Small intestine (tissue), 7 donors: Measurements from ENCODE around the gene ZNF778. TPM values are rescaled to one million over a fixed set of nuclear protein-coding genes. Genes with fewer than 3 reads are reported as not detected.
A peak's percentile ranks its signal among the peaks of the same experiment; 100 is the strongest.

Experiments
- DNase-seq, 2 donors: peaks; one replicate each; pipeline versions ENCODE4 v3.0.0 to v3.0.0-alpha.2; 2013
- FAIRE-seq: peaks from 2 replicates; lab custom pipeline; 2012; peaks lifted over from hg19 to GRCh38; lab: Jason Lieb, UNC
- H3K27ac ChIP-seq, 3 donors: one replicate each; pipeline ENCODE4 v1.5.1; 2013; ENCODE audit warnings: low read length in 2 of 3, mild to moderate bottlenecking in 2 of 3, control low read depth in 1 of 3, inconsistent platforms in 1 of 3, low read depth in 1 of 3, moderate library complexity in 1 of 3
- H3K27me3 ChIP-seq, 3 donors: one replicate each; pipeline ENCODE4 v1.6.1; 2013; ENCODE audit warnings: low read length in 3 of 3, inconsistent platforms in 1 of 3; ENCODE audit not compliant: control insufficient read depth in 3 of 3, insufficient read depth in 3 of 3
- H3K36me3 ChIP-seq, 3 donors: one replicate each; pipeline ENCODE4 v1.6.1; 2013; ENCODE audit warnings: low read length in 3 of 3, inconsistent platforms in 1 of 3, low read depth in 1 of 3, mild to moderate bottlenecking in 1 of 3, moderate library complexity in 1 of 3; ENCODE audit not compliant: control insufficient read depth in 3 of 3, insufficient read depth in 2 of 3
- H3K4me1 ChIP-seq, 3 donors: one replicate each; pipeline ENCODE4 v1.6.1; 2013; ENCODE audit warnings: low read length in 2 of 3, inconsistent platforms in 1 of 3, low read depth in 1 of 3, mild to moderate bottlenecking in 1 of 3, moderate library complexity in 1 of 3; ENCODE audit not compliant: control insufficient read depth in 3 of 3, insufficient read depth in 2 of 3
- H3K4me3 ChIP-seq, 3 donors: one replicate each; pipeline ENCODE4 v1.5.1; 2013; ENCODE audit warnings: low read length in 3 of 3, control low read depth in 1 of 3, inconsistent platforms in 1 of 3, low read depth in 1 of 3, mild to moderate bottlenecking in 1 of 3, moderate library complexity in 1 of 3
- H3K9me3 ChIP-seq, 2 donors: one replicate each; pipeline ENCODE4 v1.6.1; 2013; ENCODE audit warnings: low read depth in 1 of 2, low read length in 1 of 2; ENCODE audit not compliant: control insufficient read depth in 2 of 2, insufficient read depth in 1 of 2
- WGBS, 3 donors: extraction: QIAGEN DNeasy Blood & Tissue Kit; methylation state at CpG; one replicate each; pipeline ENCODE4 v1.1.7; 2013; 5-methylcytosine and 5-hydroxymethylcytosine counted together
- polyA plus RNA-seq, 4 donors: library from polyadenylated mRNA; stranded (reverse) in 3 of 4; unstranded in 1 of 4; fragments of 200-250 nt in 3 of 4; fragments of 120-200 nt in 1 of 4; gene quantifications; one replicate each; pipeline versions ENCODE4 v1.2.1 to v1.2.3, GENCODE V29; 2013
- donor health status: healthy with polysubstance abuse.
- donor health status: control.
- donor health status: control.
- donor health status: Bipolar disorder and iron deficiency.
- donor health status: healthy.

Gene ZNF778
- polyA plus RNA-seq, 4 donors, result 0.89 to 3.2 (median 1.2) TPM

DNA sequence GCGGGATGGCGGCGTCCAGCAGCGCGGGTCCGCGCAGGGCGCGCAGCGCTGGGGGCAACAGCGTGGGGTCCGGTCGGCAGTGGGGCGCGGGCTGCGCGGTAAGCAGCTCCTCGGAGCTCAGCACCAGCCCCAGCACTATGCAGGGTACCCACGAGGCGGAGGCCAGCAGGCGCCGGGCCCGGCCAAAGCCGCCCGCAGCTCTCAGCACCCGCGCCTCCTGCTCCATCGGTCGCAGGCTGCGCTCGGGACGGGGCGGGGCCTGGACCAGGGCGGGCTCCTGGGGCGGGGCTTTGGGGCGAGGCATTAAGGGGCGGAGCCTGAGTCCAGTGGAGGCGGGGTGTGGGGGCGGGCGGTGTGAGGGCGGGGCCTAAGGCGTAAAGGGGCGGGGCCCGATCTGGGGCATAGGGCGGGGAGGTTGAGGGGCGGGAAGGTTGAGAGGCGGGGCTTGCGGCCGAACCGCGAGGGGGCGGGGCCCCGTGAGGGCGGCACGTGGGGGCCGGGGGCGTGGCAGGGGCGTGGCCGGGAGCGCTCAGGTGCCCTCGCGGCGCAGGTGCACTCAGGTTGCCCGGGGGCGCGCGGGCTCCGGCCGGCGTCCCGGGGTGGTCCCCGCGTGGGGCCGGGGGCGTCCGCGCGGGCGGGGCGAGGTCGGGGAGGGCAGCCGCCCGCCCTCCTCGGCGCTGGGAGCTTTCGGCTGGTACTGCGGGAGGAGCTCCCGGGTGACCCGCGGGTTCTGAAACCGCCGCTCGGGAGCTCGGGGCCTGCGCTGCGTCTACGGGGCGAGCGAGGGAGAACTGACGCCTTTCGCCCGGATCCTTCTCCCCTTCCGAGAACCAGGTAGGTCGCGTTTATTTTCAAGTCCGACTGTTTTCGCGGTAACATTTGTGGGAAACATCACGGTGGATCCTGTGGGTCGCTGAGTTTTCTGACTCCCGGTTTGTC, 15.8 kb upstream of the ZNF778 start:
- FAIRE-seq, result no peak

DNA sequence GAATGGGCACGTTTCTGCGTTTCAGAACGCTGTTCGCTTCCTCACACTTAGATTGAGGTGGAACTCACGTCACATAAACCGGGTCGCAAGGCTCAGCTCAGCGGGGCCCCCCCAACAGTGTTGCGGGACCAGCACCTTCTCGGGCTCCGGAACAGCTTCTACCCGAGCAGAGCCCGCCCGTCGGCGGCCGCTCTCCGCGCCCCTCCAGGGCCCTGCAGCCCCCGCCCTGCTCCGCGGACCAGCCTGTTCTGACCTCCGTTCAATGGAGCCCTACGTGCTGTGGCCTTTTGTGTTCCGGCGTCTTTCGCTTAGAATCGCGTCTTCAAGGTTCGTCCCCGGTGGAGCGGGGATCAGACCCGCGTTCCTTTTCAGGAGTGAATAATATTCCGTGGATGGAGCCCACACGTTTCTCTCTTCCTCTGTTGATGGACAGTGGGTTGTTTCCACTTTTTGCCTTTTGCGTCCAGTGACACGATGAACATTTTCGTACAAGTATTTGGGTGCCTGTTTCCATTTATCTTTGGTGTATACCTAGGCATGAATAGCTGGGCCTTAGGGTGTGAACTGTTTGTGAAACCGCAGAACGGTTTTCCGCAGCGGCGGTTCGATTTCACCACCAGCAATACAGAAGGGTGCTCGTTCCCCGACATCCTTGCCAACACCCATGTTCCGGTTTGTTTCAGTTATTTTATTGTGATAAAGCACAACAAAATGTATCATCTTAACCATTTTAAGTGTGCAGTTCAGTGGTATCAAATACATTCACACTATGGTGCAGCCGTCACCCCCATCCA, 14.9 kb upstream of the ZNF778 start:
- FAIRE-seq, result no peak

More for the DNA sequence above, 15.8 kb upstream of the ZNF778 start:
- no peaks in the 10 kb centered on the region for H3K36me3 ChIP-seq
- H3K27me3 ChIP-seq, result peaks cover 11 to 37% (median 26%) of the 10 kb centered on the region in 3 donors
- WGBS, 3 donors, result 2 to 4% (median 2%) methylated on average over 57 to 111 of the region's 111 CpGs
- DNase-seq, result peak; percentile 87 to 89
- H3K27ac ChIP-seq, result no peak overlapping the region
- peaks cover 0 to 9% of the 10 kb centered on the region in 2 donors for H3K9me3 ChIP-seq
- H3K4me1 ChIP-seq, result peaks cover 4 to 13% (median 7%) of the 10 kb centered on the region in 3 donors
- peak overlapping the region in 2 of 3 donors; percentile 24 to 48 for H3K4me3 ChIP-seq

DNA sequence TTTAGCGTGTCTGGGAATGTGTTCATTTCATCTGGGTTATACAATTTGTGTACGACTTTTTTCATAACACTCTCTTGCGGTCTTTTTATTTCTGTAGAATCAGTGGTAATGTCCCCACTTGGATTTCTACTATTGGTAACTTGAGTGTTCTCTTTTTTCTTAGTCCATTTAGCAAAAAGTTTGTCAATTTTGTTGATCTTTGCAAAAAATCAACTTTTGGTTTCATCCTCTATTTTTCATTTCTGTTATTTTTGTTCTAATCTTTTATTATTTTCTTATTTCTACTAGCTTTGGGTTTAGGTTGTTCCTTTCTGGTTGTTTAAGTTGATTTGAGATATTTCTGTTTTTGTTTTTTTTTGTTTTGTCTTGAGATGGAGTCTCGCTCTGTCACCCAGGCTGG, 9.5 kb upstream of the ZNF778 start:
- 93 to 96% (median 94%) methylated on average over 4 of the region's 4 CpGs for WGBS, 3 donors
- DNase-seq (no peak), FAIRE-seq (no peak)
- peaks cover 0 to 5% (median 2%) of the 10 kb centered on the region in 3 donors for H3K27me3 ChIP-seq
- no peak overlapping the region for H3K4me3 ChIP-seq
- no peaks in the 10 kb centered on the region for H3K36me3 ChIP-seq
- H3K9me3 ChIP-seq, result peaks cover 0 to 2% of the 10 kb centered on the region in 2 donors
- H3K27ac ChIP-seq, result no peak overlapping the region
- H3K4me1 ChIP-seq, result no peaks in the 10 kb centered on the region

More for the DNA sequence above, 14.9 kb upstream of the ZNF778 start:
- Histone ChIP-seq H3K36me3 (no peaks in the 10 kb centered on the region), H3K4me1 (peaks cover 4 to 13% (median 7%) of the 10 kb centered on the region in 3 donors), H3K27me3 (peaks cover 11 to 37% (median 22%) of the 10 kb centered on the region in 3 donors), H3K4me3 (peak overlapping the region in 1 of 3 donors; percentile 24), H3K27ac (no peak overlapping the region), H3K9me3 (peaks cover 0 to 9% of the 10 kb centered on the region in 2 donors)
- 49 to 51% (median 51%) methylated on average over 49 of the region's 49 CpGs for WGBS, 3 donors
- no peak for DNase-seq

DNA sequence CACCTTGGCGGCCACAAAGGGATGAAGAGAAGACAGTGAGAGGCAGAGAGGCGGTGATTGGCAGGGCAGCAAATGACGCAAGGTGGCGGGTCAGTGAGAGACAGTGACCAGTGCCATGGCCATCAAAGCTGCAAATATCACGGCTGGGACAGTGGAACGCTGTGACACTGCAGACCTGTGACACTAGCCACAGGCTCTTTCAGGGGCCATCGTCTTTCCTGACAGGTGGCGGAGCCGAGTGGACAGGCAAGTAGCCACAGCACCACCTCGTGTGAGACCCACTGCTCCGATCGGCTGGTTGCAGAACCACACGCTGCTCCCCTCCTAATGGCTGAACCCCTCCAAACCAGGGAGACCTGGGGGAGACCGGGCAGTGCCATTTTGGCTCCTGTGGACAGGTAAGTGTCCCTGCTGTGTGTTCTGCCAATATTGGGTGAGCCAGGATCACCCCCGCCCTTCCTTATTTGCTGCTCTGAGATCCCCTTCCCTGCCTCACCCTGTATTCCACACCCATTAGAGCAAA, 7.9 kb upstream of the ZNF778 start:
- Histone ChIP-seq H3K27me3 (peaks cover 0 to 5% (median 0%) of the 10 kb centered on the region in 3 donors), H3K36me3 (no peaks in the 10 kb centered on the region), H3K4me3 (no peak overlapping the region), H3K9me3 (no peaks in the 10 kb centered on the region), H3K4me1 (no peaks in the 10 kb centered on the region), H3K27ac (no peak overlapping the region)
- FAIRE-seq (no peak), DNase-seq (no peak)
- 73 to 78% (median 74%) methylated on average over 15 of the region's 15 CpGs for WGBS, 3 donors

DNA sequence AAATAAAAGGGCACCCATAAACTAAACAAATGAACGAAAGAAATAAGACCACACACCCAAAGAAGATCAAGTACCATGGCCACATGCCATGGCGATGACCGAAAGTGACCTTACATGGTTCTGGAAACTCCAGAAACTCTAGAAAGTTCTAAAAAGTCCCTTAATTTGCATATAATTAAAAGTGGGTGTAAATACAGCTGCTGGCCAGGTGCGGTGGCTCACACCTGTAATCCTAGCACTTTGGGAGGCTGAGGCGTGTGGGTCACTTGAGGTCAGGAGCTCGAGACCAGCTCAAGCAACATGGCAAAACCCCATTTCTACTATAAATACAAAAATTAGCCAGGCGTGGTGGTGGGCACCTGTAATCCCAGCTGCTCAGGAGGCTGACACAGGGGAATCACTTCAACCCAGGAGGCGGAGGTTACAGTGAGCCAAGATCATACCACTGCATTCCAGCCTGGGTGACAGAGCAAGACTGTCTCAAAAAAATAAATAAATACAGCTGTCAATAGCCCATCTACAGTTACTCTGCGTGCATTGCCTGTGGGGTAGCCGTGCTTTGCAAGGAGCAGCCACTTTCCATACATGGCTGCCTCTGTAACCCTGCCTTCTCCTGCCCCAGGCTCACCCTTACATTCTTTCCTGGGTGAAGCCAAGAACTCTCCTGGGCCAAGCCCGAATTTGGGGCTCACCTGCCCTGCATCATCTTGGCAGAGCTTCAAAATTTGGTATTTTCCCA, 7.2 kb upstream of the ZNF778 start:
- Histone ChIP-seq H3K36me3 (no peaks in the 10 kb centered on the region), H3K27me3 (peaks cover 0 to 5% (median 0%) of the 10 kb centered on the region in 3 donors), H3K4me3 (no peak overlapping the region), H3K27ac (no peak overlapping the region), H3K9me3 (no peaks in the 10 kb centered on the region), H3K4me1 (no peaks in the 10 kb centered on the region)
- DNase-seq (no peak), FAIRE-seq (no peak)
- WGBS, 3 donors, result 69 to 72% (median 71%) methylated on average over 11 of the region's 11 CpGs

DNA sequence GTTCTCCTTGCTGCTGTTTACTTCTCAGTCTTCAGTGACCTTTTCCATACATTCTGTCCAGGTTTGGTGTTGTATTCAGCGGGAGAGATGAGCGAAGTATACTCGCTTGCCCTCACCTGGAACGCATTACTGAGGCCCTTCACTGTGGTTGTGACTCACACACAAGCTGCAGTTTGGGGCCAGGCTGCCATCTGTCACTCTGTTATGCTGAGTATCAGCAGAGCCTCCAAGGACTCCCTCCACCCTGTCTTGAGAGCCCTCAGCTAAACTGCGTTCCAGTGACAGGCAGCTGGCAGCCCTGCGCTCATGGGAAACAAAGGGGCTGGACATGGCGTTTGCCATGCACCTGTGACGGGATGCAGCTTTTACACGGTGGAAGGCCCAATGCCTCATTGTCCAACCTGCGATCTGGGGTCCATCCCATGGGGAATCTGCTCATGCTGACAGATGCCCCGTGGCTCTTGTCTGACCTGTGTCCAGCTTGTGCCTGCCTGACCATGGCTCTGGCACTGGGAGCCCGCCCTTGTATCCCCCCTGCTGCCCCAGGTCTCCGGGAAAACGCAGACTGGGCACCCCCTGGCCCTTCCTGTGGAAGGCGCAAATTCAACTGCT, 6.5 kb upstream of the ZNF778 start:
- peaks cover 0 to 5% (median 0%) of the 10 kb centered on the region in 3 donors for H3K27me3 ChIP-seq
- H3K4me1 ChIP-seq, result peaks cover 0 to under 1% (median 0%) of the 10 kb centered on the region in 3 donors
- H3K4me3 ChIP-seq, result no peak overlapping the region
- no peaks in the 10 kb centered on the region for H3K36me3 ChIP-seq
- FAIRE-seq, result no peak
- 67 to 69% (median 68%) methylated on average over 15 of the region's 15 CpGs for WGBS, 3 donors
- H3K27ac ChIP-seq, result no peak overlapping the region
- DNase-seq, result no peak
- H3K9me3 ChIP-seq, result no peaks in the 10 kb centered on the region

DNA sequence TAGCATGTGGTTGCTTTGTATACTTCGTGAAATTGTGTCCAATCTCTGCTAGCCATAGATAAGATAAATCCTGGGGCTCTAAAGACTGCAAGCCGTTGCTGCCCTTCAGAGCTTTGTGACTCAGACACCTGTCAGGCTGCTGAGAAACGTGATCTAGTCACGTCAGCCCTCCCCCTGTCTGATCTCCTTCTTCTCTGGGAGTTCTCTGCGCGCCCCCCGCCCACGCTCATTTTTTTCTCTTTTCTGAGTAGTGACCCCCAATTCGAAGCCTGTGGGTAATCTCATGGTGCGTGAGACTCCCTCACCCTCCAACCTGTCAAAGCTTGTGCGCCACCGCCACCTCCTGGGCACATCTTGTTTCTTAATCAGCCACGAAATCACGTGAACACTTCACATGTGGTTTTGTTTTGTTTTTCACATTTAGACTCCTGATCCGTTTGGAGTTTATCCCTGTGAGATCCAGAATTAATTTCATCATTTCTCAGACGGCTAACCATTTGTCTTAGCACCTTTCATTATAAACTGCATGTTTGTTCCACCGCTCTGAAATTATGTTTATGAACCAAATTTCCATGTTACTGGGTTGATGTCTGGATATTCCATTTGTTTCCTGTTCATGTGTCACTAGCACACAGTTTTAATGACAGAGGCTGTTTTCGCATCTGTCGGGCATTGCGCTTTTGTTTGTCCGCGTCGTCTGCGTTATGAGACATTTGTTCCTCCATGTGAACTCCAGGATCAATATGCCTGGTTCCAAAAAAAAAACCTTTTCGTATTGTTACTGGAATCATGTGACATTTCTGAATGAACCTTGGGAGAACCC, 977 bp upstream of the ZNF778 start:
- Histone ChIP-seq H3K27me3 (no peaks in the 10 kb centered on the region), H3K9me3 (no peaks in the 10 kb centered on the region), H3K36me3 (peaks cover 0 to 10% (median 3%) of the 10 kb centered on the region in 3 donors), H3K4me3 (peak overlapping the region; percentile 41 to 70 (median 69)), H3K27ac (peak overlapping the region; percentile 87 to 98 (median 92)), H3K4me1 (peaks cover 0 to 4% (median 3%) of the 10 kb centered on the region in 3 donors)
- FAIRE-seq, result no peak
- peak; percentile 89 to 91 for DNase-seq
- 0 to 2% (median 1%) methylated on average over 25 of the region's 25 CpGs for WGBS, 3 donors
